ENCODE results near the gene TFPT.

- TF ChIP-seq CTCF (IDR thresholded peaks at IDR 0.05; ENCODE audit: insufficient read depth, low read depth, low read length): no peak
- no peak for TF ChIP-seq EZH2 (IDR thresholded peaks at IDR 0.05; ENCODE audit: insufficient read depth, low read length)
These were observed 38.4 kb upstream of the TFPT start for GRCh38 chr19:54153731-54154326.
